ACHN (cell line): ENCODE data around the gene USH2A.
A peak's percentile ranks its signal among the peaks of the same experiment; 100 is the strongest.

Experiments
- DNase-seq: peaks from one replicate; pipeline ENCODE4 v3.0.0-alpha.2; 2015
- in situ Hi-C: cut with HindIII; loops from 2 replicates; pipeline ENCODE4 v1.10.0; 2017; ENCODE audit warnings: low sequenced_read_pairs, low pct_ligation_motif_present, low pct_unique_long_range_greater_than_20kb

Gene USH2A

GRCh38 chr1:216223486-216223885 is 199.8 kb downstream of the USH2A start:
- no peak for DNase-seq
- in situ Hi-C loops, result no loop called here

GRCh38 chr1:216222288-216222687 is 201.0 kb downstream of the USH2A start:
- in situ Hi-C loops, result no loop called here
- DNase-seq, result no peak

GRCh38 chr1:216221260-216221700 is 202.0 kb downstream of the USH2A start:
- peak; percentile 84 for DNase-seq
- in situ Hi-C loops, result no loop called here

GRCh38 chr1:216216305-216216704 is 206.9 kb downstream of the USH2A start:
- in situ Hi-C loops, result no loop called here
- DNase-seq, result no peak

DNA sequence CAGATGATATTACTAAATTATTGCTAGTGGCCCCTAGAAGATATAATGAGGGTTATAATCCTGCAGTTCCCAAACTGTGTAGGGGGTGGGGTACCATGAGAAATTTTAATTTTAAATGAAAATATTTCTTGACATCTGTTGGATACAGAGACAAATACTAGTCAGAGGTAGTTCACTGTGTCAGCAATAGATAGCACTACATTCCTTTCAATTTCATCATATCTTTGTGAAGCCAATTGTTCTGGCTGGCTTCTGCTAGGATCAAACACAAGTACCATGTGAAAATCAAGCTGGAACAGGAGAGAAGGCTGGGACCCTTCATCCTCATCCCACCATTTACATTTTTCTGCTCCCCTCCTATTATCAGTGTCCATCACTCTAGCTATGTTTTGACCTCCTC is 208.1 kb downstream of the USH2A start:
- no peak for DNase-seq
- in situ Hi-C loops, result no loop called here

GRCh38 chr1:216212826-216213225 is 210.4 kb downstream of the USH2A start:
- DNase-seq, result no peak
- in situ Hi-C loops, result no loop called here

DNA sequence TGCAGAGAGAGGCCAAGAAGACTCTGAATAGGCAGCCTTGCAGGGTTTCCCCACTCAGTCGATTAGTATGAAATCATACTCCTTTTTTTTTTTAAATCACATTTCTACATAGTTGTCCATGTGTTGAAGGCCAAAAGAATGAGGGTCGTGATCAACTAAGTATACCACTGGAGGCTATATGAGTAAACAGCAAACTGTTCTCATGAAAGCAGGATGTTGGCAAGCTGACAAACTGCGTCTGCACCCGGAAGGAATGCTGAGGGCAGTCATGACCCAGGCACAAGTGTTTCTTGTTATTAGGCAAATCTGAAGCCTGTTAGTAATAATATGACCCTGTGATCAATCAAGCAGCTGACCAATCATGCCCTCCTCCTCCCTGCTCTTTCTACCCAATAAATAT is 213.2 kb downstream of the USH2A start:
- in situ Hi-C loops, result no loop called here
- DNase-seq, result no peak

DNA sequence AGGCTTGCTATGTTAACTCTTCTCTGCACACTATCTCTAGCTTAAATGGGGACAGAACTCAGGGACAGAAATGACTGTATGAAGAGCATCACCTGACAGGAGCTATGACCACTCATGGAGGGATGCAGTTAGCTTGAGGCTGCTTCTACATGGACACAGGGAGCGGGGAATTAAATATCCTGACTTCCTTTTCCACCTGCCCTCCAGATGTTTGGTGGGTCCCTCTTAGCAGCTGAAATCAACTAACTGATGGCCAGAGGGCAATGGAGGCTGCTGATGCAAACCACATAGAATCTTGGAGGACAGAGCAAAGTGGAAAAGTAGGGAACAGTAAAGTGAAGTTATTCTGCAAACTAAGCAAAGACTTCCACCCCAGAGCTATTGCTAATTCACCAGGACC is 214.1 kb downstream of the USH2A start:
- in situ Hi-C loops, result no loop called here
- DNase-seq, result no peak

DNA sequence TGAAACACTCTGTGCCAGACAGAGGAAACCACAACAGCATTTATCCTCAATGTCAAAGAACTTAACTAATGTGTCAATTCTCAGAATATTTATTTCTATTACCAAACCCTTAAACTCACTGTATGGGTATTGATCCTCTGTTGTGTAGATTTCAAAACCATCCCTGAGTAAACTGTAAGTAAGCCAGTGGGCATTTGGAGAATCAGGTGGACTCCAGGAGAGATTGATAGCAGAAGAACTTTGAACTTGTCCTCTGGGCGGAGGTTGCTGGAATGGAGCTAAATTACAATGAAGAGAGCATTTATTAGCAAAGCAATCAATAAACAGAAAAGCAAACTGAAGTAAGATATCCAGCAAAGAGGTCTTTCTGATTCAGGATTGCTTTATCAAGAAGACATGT is 216.1 kb downstream of the USH2A start:
- in situ Hi-C loops, result no loop called here
- no peak for DNase-seq

GRCh38 chr1:216205176-216205575 is 218.1 kb downstream of the USH2A start:
- in situ Hi-C loops, result no loop called here
- DNase-seq, result no peak

DNA sequence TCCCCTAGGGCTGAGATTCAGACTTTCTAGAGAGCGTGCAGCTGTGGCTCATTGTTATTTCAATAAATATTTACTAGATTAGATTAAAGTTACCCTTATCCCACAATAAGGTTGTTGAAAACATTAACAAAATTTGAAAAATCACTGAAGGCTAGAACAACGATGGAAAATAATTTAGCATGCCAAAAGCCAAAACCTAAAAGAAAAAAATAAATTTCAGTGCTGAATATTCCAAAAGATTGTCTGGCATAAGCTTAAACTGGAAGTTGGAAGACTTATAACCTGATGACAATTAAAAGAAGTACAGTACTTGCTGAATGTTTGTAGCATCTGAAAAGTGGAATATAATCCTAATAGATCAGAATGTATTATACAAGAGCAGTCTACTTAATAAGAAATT is 221.3 kb downstream of the USH2A start:
- in situ Hi-C loops, result no loop called here
- no peak for DNase-seq

DNA sequence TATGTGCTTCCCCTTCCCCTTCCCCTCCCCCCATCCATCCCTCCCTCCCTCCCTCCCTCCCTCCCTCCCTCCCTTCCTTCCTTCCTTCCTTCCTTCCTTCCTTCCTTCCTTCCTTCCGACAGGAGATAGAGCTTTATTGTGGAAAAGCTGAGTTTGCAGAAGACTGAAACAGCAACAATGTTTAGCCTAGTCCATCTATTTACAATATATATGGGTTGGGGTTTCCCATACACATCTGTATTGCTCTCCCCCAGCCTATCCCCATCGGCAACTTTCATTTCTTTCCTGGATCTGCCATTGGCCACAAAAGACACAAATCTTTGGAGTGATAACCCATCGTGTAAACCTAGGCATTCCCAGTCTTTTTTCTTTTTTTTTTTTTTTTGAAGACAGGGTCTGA is 222.3 kb downstream of the USH2A start:
- no peak for DNase-seq
- in situ Hi-C loops, result no loop called here

GRCh38 chr1:216194721-216195120 is 228.5 kb downstream of the USH2A start:
- no peak for DNase-seq
- in situ Hi-C loops, result no loop called here

DNA sequence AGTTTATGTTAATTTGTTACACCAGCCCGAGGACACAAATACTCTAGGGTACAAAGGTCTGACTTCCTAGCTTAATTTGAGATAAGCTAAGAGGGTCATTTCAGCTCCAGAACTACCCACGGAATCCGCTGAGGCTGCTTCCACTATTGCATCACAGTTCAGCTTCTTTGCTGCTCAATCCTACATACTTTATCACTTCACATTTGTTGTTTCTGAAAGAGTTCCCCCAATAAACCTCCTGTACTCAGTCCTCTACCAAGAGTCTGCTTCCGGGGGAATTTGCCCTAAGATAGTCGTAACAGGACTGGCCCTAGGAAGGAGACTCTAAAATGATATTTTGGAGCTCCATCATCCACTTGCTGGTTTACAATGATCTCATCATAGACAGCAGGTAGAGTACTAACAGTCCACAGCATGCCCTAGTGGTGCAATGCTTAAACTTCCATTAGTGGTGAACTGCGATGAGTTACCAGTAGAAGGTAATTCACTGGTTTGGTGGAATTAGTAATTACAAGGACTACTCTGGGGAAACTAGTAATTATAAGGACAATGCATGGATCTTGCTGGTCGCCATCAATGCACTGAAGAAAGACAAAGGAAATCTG is 229.3 kb downstream of the USH2A start:
- in situ Hi-C loops, result no loop called here
- peak; percentile 10 for DNase-seq

GRCh38 chr1:216190438-216190837 is 232.8 kb downstream of the USH2A start:
- DNase-seq, result no peak
- in situ Hi-C loops, result no loop called here

- in situ Hi-C loops, result no loop called here
- no peak for DNase-seq
These were observed 236.4 kb downstream of the USH2A start for GRCh38 chr1:216186816-216187215.

DNA sequence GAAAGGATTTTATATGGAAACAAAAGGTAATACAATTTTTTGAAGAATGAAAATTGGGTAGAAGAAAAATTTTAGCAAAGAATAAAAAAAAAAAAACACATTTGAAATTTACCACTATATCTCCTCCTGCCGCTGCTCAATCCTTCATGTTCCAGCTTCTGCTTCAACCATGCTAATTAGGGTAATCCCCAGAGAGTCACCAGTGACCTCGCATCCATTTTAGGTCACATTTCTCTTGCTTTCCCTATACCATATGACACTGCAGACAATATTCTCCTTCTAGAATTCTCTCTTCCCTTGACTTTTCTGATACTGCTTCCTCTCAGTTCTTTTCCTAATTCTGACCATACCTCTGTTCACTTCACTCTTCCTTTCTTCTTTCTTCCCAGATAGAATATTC is 237.1 kb downstream of the USH2A start:
- no peak for DNase-seq
- in situ Hi-C loops, result no loop called here

DNA sequence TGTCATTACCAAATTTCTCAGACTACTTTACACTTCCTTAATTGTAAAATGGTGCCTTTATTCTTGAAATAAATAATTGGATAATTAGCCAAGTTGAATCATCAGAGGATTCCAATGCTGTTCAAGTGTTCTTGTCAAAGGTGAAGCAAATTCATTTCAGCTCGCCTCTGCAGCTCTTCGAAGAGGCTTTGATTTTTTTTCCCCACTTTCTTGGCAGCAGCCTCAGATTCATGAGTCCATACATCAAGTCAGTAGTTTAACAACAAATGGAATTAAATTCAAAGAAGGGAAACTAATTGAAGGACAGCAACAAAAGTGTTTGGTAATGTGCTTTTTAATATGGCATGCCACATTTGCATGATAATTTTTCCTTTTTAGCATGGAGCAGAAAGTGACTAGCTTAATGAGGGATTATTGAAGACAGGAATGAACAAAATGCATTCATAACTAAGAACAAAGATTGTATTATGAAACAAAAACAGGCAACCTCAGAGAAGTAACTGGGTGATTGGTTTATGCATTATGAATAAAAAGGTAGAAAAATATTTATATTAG is 239.0 kb downstream of the USH2A start:
- in situ Hi-C loops, result no loop called here
- DNase-seq, result no peak

- in situ Hi-C loops, result no loop called here
- no peak for DNase-seq
These were observed 239.8 kb downstream of the USH2A start for GRCh38 chr1:216183454-216183853.

DNA sequence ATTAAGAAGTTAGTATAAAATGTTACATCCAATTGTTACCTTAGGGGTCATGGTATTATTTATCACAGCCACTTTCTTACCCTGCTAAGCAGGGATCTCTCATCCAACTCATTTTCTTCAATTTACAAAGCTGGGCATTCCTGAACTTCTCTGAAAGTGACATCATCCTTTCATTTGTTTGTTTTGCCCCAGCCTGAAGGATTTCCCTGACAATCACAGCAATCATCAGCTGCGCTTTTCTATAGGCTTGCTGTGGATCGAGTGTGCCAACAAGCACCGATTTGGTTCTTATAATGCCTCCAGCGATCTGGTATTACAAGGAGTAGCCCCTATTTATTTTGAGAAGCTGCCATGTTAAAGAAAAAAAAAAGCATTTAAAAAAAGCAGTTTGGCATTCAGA is 240.2 kb downstream of the USH2A start:
- in situ Hi-C loops, result no loop called here
- peak; percentile 29 for DNase-seq

- in situ Hi-C loops, result no loop called here
- no peak for DNase-seq
These were observed 241.7 kb downstream of the USH2A start for GRCh38 chr1:216181590-216181989.
